D721Med (cell line): Measurements from ENCODE around the gene TRPM3.

ENCODE experiments used
- DNase-seq: peaks from one replicate; pipeline ENCODE4 v3.0.0; 2011; ENCODE audit warnings: low spot score; ENCODE audit not compliant: insufficient read length
- FAIRE-seq: peaks from 2 replicates; lab custom pipeline; 2011; peaks lifted over from hg19 to GRCh38; lab: Jason Lieb, UNC
- TF ChIP-seq, protein P1 (sequence below): IDR thresholded peaks from 2 replicates; pipeline ENCODE4 v1.5.1; 2012; ENCODE audit warnings: mild to moderate bottlenecking, control low read depth; ENCODE audit not compliant: insufficient read depth; ENCODE audit errors: missing control alignments

The TRPM3 gene

DNA sequence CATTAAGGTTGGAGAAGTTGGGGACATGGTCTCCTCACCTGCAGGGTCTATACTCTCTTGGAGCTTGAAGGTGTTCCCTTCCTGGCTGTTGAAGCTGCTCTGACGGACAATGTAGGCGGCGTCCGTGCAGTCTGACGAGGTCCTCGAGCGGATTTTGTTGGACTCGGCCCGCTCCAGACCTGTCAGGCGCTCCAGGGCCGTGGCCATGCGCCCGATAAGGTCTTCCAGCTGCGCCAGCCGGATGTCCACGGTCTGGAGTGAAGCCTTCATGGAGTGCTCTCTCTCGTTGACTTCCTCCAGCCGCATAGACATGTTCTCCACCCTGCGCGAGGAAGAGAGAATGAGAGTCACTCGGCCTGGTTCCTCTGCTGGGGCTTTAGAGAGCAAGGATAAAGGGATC is 584.3 kb downstream of the TRPM3 start:
- FAIRE-seq (no peak), DNase-seq (no peak)
- TF ChIP-seq, protein P1, sequence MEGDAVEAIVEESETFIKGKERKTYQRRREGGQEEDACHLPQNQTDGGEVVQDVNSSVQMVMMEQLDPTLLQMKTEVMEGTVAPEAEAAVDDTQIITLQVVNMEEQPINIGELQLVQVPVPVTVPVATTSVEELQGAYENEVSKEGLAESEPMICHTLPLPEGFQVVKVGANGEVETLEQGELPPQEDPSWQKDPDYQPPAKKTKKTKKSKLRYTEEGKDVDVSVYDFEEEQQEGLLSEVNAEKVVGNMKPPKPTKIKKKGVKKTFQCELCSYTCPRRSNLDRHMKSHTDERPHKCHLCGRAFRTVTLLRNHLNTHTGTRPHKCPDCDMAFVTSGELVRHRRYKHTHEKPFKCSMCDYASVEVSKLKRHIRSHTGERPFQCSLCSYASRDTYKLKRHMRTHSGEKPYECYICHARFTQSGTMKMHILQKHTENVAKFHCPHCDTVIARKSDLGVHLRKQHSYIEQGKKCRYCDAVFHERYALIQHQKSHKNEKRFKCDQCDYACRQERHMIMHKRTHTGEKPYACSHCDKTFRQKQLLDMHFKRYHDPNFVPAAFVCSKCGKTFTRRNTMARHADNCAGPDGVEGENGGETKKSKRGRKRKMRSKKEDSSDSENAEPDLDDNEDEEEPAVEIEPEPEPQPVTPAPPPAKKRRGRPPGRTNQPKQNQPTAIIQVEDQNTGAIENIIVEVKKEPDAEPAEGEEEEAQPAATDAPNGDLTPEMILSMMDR, result no peak

DNA sequence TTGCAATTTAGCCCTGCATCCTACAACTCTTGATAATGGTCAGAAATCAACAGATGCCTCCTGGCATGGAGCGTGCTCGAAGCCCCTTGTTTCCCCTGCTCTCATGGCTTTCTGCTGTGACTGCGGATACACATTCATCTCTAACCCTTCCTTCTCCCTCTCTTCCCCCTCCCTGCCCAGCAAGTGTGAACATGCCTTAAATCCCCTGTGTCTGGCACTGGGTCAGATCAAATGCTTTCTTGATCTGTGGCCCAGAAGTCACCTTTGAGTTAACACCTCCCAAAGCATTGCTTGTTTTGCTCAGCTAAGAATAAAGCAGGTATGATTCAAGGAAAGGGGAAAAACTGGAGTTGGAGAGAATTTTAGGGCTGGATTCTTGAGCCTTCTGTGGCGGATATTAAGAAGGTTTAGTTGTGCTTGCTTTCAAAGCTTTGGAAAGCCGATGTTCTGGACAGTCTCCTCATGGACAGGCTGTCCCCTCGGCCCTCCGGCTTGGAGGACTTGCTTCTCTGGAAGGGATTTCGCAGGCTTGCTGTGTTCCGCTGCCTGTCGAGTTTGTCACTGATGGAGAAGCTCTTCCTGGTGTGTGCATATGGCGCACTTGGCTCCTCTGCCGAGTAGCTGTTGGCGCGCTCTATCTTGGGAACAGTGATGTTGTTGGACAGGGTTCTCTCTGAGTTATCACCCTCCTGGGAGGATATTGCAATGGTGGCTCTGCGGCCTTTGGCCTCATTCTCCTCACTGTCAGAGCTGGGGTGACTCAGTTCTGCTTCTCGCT is 585.7 kb downstream of the TRPM3 start:
- no peak for FAIRE-seq
- DNase-seq, result no peak

DNA sequence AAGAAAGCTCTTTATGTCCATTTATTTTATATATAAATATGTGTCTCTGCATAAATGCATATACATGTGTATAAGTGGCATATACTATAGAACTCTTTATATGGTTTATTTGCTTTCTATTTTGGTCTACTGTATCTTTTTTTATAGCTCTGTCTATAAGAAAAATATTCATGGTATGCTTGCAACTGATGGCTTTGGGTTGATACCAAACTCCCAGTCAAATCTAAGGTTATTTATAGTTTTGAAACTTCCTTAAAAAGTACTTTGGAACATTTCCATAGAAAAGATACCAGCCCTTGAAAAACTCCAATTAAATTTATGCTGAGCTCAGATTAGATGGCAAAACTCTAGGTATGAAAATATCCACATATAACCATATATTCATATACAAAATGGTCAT is 587.0 kb downstream of the TRPM3 start:
- TF ChIP-seq, protein P1, result no peak
- DNase-seq, result no peak
- no peak for FAIRE-seq

More for the DNA sequence above, 585.7 kb downstream of the TRPM3 start:
- TF ChIP-seq, protein P1, result no peak

DNA sequence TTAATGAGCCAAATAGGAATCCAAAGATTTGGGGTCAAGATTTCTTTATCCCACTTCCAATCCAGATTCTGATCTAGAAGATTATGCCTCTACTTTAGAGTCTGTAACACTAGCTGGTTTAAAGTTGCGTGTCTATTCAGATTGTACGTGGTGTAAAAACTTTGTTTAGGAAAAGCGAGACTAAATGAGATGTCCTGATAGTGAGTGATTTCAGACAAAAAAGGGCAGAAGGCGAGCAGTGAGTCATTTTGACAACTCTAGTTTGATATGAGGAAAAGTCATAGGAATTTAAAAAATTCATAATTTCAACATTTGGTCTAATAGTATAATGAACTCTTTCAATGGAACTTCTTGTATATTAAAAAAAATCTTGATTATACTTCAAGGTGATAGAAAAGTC is 587.4 kb downstream of the TRPM3 start:
- FAIRE-seq (no peak), DNase-seq (no peak)
- TF ChIP-seq, protein P1, result no peak

DNA sequence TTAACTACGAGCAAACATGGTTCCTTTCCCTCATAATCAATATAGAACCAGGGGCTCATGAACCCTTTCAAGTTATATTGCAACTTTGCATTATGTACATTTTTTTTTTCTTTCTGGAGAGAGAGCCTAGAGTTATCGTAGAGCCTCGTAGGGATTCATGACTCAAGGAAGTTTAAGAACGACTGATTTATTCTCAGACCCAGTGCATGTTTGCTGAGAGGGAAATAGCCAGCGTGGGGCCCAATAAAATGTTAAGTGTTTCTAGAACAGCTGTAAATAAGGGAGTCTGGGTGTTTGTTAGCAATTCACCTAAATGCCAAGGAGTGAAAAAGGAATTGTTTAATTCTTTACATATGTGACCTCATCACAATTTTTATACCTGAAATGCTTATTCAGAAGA is 587.9 kb downstream of the TRPM3 start:
- TF ChIP-seq, protein P1, result no peak
- DNase-seq, result no peak
- FAIRE-seq, result no peak

DNA sequence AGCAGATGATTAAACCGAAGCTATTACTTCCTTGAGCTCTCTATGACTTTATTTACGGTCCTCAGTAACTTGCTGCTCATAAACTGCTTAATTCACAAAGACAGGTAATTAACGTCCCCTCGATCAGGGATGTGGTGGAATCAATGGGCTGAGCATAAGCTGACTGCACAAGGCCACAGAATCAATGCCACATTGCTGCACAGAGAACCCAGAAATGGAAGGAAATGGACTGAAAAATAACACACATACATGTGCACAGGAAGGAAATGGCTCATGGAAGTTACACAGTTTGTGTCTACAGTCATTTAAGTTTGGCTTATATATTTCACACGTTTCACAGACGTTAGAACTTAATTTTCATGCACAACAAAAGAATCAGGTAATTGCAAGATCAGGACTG is 588.7 kb downstream of the TRPM3 start:
- FAIRE-seq (no peak), DNase-seq (no peak)
- TF ChIP-seq, protein P1, result no peak

DNA sequence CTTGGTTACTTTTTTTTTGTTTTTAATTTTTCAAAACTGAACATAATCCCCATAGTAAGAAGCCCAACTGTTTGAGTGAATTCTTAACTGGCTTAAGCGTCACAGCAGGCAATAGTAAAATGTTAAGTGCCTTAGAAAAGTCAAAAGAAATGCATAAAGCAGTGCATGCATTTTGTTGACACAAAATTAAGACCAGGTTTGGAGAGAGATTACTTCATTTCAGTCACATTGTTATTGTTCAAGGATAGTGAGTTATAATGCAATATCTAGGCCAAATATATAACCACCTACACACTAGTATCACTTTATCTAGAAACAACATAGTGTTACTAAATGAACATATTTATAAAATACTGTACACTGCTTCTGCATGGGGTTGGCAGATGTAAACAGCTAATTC is 590.1 kb downstream of the TRPM3 start:
- TF ChIP-seq, protein P1, result no peak
- FAIRE-seq (no peak), DNase-seq (no peak)
